Lower leg skin (tissue), 4 donors: Measurements from ENCODE around the gene LY6G6F. TPM values are rescaled to one million over a fixed set of nuclear protein-coding genes. Genes with fewer than 3 reads are reported as not detected.

Experiments used
- DNase-seq, 2 donors: peaks; one replicate each; pipeline ENCODE4 v3.0.0-alpha.2; 2019; ENCODE audit warnings: low spot score in 2 of 2
- H3K4me3 ChIP-seq: fragments of 200-600 bp; sonication (generic); 2 replicates; pipeline ENCODE4 v1.5.1; 2017; ENCODE audit warnings: mild to moderate bottlenecking, low read depth; ENCODE audit not compliant: poor library complexity, severe bottlenecking
- CTCF ChIP-seq, 3 donors: fragments of 450-650 bp; IDR thresholded peaks; one replicate each; pipeline ENCODE4 v1.5.1; 2016; ENCODE audit warnings: antibody characterized with exemption in 3 of 3, mild to moderate bottlenecking in 3 of 3, moderate library complexity in 2 of 3
- POLR2A ChIP-seq, 2 donors: fragments of 450-650 bp; IDR thresholded peaks; one replicate each; pipeline ENCODE4 v1.6.1; 2016 to 2017; ENCODE audit warnings: antibody characterized with exemption in 2 of 2, mild to moderate bottlenecking in 1 of 2, moderate library complexity in 1 of 2
- WGBS, 2 donors: methylation state at CpG; one replicate each; pipeline ENCODE4 v1.1.5; 2018; 5-methylcytosine and 5-hydroxymethylcytosine counted together
- intact Hi-C: fragments of 100-400 bp; cut with DNase I; formaldehyde crosslinking; loops from one replicate; pipeline ENCODE4 v1.15.0; 2023; ENCODE audit warnings: low total_unique reads
- total RNA-seq, 4 donors: library from RNA; depleted of rRNA; stranded (reverse); fragments of >200 nt; gene quantifications; one replicate each; pipeline ENCODE4 v1.1.0, GENCODE V29; 2016

The LY6G6F gene
- total RNA-seq, result not detected

- no peak for DNase-seq
- no peak within 1 kb of the TSS for H3K4me3 ChIP-seq
- no peak for TF ChIP-seq CTCF (IDR thresholded peaks at IDR 0.05)
- TF ChIP-seq POLR2A (IDR thresholded peaks at IDR 0.05), result no peak
- WGBS, 2 donors, result 64 to 65% methylated on average over 3 of the region's 3 CpGs
- intact Hi-C loops, result no loop called here
These were observed at the start of gene LY6G6F for GRCh38 chr6:31706599-31706998. LY6G6F (plus strand) TSS chr6:31706866; CDS start chr6:31706907, 41 bp downstream.

- intact Hi-C loops, result no loop called here
- TF ChIP-seq POLR2A (IDR thresholded peaks at IDR 0.05) (no peak), CTCF (IDR thresholded peaks at IDR 0.05) (no peak)
- 72 to 75% methylated on average over 6 of the region's 6 CpGs for WGBS, 2 donors
- no peak for DNase-seq
- H3K4me3 ChIP-seq, result no peak overlapping the region
These were observed 49.1 kb upstream of the LY6G6F start for GRCh38 chr6:31657406-31658157.

- no peak overlapping the region for H3K4me3 ChIP-seq
- DNase-seq, result no peak
- intact Hi-C loops, result no loop called here
- WGBS, 2 donors, result 74 to 77% methylated on average over 4 of the region's 4 CpGs
- TF ChIP-seq CTCF (IDR thresholded peaks at IDR 0.05), result no peak
- TF ChIP-seq POLR2A (IDR thresholded peaks at IDR 0.05), result no peak
These were observed 48.4 kb upstream of the LY6G6F start for GRCh38 chr6:31658158-31658688.

- intact Hi-C loops, result no loop called here
- WGBS, 2 donors, result 81 to 87% methylated on average over 11 to 13 of the region's 13 CpGs
- TF ChIP-seq CTCF (IDR thresholded peaks at IDR 0.05) (no peak), POLR2A (IDR thresholded peaks at IDR 0.05) (no peak)
- DNase-seq, result no peak
- H3K4me3 ChIP-seq, result peak overlapping the region; percentile 77
These were observed 47.5 kb upstream of the LY6G6F start for GRCh38 chr6:31658983-31659648.

- intact Hi-C loops, result no loop called here
- WGBS, 2 donors, result 15 to 24% methylated on average over 5 to 12 of the region's 13 CpGs
- no peak for TF ChIP-seq POLR2A (IDR thresholded peaks at IDR 0.05)
- no peak for TF ChIP-seq CTCF (IDR thresholded peaks at IDR 0.05)
- peak in 1 of 2 donors; percentile 36 for DNase-seq
- H3K4me3 ChIP-seq, result peak overlapping the region; percentile 77
These were observed 46.9 kb upstream of the LY6G6F start for GRCh38 chr6:31659649-31660380.
